GM04503 (cell line): ENCODE results near the gene TIA1.
"Not testable (repeated sequence)": the region's sequence is repeated elsewhere in the genome, so short reads cannot be mapped to it uniquely, and the experiment has no call there.

Experiments
- DNase-seq: peaks from one replicate; pipeline ENCODE4 v3.0.0-alpha.2; 2012; ENCODE audit warnings: low read depth

Gene TIA1

DNA sequence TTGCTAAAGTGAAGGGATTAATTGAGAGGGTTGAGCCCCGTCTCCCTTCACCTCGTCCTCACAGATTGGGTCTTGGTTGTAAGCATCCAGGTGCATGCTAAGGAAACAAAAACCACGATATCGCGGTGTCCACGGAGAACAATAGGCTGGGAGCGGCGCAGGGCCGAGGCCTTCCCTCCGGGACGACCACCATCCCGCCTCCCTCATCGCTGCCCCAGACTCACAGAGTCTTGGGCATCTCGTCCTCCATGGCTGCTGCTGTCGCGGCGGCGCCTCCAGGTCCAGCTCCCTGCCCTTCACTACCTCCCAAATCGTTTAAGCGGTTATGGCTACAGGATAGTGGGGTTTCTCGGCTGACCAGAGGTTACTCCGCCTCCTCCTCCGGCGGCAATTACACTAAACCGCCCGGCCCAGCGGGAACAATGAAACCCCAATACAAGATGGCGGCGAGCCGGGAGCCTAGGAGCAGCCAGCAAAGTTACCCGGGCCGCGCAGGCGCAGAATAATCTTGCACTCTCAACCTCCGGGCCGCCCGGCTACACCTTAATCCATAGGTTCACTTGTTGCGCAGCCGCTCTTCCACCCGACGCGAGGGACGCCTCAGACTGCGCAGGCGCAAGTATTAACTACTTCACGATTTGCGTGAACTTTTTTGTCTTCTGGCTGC lies at the start of gene TIA1:
Gene TIA1 (minus strand): TSS at position 448 of the 667 bp plus-strand sequence. CDS start 198 bp downstream, at position 250.
- peak; percentile 77 for DNase-seq

DNA sequence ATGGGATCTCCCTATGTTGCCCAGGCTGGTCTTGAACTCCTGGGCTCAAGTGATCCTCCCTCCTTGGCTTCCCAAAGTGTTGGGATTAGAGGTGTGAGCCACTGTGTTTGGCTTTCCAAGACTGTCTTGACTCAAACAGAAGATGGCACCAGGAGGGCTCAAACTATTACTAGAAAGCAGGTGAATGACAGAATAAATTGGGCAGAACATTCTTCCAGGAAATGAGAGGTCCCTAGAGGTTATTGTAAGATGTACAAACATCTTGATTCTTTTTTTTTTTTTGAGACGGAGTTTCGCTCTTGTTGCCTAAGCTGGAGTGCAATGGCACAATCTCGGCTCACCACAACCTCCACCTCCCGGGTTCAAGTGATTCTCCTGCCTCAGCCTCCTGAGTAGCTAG lies 49.4 kb upstream of the TIA1 start:
- DNase-seq: not testable (repeated sequence)

DNA sequence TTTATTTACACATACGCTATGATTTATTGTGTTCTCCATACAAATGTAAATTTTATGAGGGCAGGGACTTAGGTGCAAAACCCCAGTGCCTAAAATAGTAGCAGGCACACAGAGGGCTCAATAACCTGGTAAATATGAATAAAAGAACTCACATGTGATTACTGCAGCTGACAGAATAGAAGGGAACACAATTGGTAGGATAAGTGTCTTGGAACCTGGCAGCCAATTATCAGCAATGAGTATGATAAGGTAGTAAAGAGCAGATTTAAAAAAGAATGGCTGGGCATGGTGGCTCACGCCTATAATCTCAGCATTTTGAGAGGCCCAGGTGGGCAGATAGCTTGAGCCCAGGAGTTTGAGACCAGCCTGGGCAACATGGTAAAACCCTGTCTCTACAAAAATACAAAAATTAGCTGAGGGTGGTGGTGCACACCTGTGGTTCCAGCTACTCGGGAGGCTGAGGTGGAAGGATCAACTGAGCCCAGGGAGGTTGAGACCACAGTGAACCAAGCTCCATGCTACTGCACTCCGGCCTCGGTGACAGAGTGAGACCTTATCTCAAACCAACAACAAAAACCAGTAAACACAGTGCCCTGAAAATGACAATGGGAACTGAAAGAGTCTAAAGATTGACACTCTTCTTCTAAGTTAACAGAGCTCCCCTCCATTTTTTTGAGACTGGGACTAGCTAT lies 35.2 kb upstream of the TIA1 start:
- DNase-seq: no peak

- no peak for DNase-seq
Measured at GRCh38 chr2:70282439-70282838, 34.0 kb upstream of the TIA1 start.

GRCh38 chr2:70280242-70280798 lies 31.9 kb upstream of the TIA1 start:
- no peak for DNase-seq

DNA sequence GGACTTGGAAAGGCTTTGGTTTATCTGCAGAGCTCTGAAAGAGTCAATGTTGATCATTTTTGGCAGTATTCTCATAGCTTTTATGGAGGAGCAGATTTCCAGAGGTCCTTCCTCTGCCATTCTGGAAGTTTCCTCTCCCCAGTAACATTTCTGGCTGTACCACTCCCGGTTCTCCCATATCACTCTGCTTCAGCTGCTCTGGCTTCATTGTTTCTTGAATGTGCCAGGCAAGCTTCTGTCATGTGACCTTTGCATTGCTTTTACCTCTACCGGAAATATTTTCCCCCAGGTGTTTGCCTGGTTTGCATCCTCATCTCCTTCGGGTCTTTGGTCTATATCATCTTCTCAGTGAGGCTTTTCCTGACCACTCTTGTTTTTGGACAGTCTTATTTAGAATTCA lies 21.9 kb upstream of the TIA1 start:
- no peak for DNase-seq

- not testable (repeated sequence) for DNase-seq
Measured at GRCh38 chr2:70269422-70270302, 21.2 kb upstream of the TIA1 start.

- DNase-seq: not testable (repeated sequence)
Measured at GRCh38 chr2:70266925-70267324, 18.5 kb upstream of the TIA1 start.

DNA sequence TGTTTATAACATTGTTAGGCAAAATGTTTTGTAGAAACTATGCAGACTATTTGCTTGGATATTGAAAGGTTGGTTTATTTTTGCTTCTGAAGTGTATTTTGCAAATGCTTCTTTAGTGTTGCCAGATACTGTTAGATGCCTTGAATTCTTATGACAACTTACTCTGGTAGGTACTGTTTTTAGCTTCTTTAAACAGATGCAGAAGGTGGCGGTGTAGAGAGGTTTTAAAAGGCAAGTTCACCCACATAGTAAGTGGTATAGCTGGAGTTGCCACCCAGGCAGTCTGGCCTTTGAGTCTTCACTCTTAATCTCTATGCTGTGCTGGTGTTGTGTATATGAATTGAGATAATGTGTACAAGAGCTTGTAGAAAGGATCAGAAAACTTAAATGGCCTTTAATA lies 13.1 kb upstream of the TIA1 start:
- no peak for DNase-seq

GRCh38 chr2:70258532-70258875 lies 10.1 kb upstream of the TIA1 start:
- no peak for DNase-seq

DNA sequence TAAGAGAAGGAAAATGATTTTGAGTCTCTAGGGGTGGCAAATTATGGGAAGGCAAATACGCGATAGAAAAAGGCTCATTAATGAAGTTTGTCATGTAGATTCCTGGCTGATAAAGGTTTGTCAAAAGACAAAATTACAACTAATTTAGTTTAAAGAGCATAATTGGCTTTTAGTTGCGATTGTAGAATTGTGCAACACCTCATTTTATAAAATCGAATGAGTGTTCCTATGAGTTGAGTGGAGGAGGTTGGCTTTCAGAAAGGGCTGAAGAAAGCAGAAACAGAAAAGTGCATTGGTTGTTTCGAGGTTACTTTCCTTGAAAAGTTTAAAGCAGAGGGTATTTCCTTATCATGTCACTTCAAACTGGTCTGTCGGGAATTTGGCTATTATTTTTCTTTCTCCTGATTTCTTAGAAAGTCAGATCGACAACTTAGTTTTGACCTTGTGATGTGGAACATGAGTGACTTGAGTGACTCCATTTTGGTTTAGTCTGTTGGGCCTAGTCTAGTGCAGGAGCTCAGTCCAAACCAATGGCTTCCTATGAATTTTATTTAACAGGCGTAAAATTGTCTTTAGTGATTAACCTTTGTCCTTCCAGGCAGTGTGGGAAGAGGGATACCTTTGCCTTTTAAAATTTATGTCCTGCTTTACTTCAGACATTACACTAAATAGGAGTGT lies 7.3 kb upstream of the TIA1 start:
- DNase-seq: no peak

- no peak for DNase-seq
Measured at GRCh38 chr2:70250434-70250833, 2.0 kb upstream of the TIA1 start.

DNA sequence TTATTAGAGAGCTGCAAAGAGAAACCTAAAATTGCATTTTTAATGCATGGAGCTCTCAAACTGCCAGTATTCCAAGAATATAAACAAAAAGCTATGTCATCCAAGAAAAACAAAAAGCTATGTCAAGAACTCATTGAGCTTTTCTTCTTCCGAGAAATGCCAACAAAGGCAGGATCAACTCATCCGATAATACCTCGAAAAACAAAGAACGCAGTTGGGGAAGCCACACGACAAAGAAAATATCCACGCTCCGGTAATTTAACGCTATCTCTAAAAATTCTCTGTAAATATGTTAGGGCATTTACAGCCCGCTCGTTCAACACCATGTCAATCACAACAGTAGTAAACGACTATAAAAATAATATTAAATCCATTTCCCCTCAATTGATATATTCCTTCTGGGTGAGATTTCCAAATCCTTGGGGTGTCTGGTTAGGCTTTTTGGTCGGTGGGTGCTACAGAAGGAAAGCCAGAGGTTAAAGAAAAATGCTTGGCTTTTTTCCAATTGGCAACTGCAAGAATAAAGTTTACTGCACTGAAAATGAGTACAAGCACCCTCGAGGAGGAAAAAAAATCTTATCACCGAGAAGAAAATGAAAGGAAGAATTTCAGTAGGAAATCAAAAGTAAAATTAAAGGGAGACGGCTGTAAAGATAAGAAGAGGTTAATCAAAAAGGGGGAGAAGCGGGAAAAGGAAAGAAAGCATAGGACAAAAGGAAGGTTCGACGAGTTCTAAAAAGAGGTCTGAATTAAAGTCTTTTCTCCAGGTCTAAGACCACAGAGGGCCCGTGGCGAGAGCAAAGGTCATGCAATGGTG lies 856 bp downstream of the TIA1 start:
- DNase-seq: no peak

DNA sequence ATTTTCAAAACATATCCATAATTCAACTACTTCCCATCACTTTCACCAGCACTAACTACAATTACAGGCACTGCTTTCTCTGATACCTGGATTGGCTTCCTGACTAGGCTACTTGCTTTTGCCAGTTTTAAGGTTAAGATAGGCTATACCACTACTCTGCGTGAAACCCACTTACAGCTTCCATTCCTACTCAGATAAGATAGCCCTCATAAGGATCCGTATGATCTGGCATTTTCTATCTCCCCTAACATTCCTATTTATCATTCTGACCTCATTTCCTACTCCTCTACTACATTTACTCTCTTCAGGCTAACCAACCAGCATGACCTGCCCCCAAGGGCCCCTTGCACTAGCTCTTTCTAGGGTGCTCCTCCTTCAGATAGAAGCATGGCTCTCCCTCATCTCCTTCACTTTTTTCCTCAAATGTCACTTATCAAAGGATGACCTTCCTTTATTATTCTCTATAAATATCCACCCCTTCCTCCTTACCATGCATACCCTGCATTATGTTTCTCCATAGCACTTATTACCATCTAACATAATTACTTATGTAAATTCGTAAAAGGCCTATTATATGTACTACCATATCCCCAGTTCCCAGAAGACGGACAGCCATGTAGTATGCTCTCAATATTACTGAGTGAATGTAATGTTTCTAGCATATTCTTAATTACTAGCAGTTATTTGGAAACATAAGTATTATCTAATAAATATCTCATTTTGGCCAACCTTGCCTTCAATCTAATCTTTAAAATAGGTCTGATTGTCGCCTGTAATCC lies 4.4 kb downstream of the TIA1 start:
- no peak for DNase-seq

DNA sequence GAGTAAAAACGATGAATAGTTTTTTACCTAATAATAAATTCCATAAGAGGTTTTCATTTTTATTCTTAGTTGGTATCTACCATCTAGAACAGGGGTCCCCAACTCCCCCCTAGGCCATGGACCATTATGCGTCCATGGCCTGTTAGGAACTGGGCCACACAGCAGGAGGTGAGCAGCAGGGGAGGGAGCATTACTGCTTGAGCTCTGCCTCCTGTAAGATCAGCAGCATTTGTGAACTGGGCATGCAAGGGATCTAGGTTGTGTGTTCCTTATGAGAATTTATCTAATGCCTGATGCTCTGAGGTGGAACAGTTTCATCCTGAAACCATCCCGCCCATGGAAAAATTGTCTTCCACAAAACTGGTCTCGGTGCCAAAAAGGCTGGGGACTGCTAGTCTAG lies 5.9 kb downstream of the TIA1 start:
- no peak for DNase-seq

GRCh38 chr2:70241340-70241739 lies 7.1 kb downstream of the TIA1 start:
- no peak for DNase-seq

- DNase-seq: no peak
Measured at GRCh38 chr2:70240599-70240998, 7.8 kb downstream of the TIA1 start.

DNA sequence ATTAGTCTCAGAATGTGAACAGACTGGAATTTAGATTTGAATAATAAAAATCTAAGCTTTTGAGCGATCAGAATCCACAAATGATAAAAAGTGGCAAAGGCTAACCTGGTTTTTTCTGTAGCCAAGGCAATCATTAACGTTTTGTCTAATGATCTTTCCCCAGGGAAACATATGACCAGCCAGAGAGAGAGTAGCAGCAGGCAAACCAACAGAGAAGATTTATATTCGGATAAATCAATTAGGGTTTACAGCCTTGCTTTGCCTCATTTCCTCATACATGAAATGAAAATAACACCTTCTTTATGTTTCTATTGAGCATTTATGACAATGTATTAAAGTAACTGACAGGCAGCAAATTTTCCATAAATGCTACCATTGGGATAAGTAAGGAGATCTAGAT lies 14.5 kb downstream of the TIA1 start:
- no peak for DNase-seq

GRCh38 chr2:70226781-70227180 lies 21.6 kb downstream of the TIA1 start:
- DNase-seq: no peak

DNA sequence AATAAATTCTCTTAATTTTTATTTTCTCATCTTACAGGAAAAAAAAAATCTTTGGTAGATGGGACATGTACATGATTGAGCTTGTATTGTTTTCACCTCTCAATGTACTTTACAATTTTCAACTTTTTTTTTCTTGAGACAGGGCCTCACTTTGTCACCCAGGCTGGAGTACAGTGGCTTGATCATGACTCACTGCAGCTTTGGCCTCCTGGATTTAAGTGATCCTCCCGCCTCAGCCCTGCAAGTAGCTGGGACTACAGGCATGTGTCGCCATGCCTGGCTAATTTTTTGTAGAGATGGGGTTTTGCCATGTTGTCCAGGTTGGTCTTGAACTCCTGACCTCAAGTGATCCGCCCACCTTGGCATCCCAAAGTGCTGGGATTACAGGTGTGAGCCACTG lies 25.1 kb downstream of the TIA1 start:
- not testable (repeated sequence) for DNase-seq
